GM06990 (cell line): ENCODE results near the gene CBX3.
"Not testable (repeated sequence)": the region's sequence is repeated elsewhere in the genome, so short reads cannot be mapped to it uniquely, and the experiment has no call there.

Experiments used
- DNase-seq: peaks from one replicate; pipeline ENCODE4 v3.0.0-alpha.2; 2011; ENCODE audit not compliant: insufficient read length; ENCODE audit errors: extremely low read depth
- H3K27me3 ChIP-seq: replicated peaks from 2 replicates; pipeline ENCODE4 v1.6.0; 2011; ENCODE audit warnings: low read length; ENCODE audit not compliant: control insufficient read depth, insufficient read depth
- H3K36me3 ChIP-seq: 2 replicates; pipeline ENCODE4 v1.5.1; 2011; ENCODE audit warnings: low read length; ENCODE audit not compliant: control insufficient read depth, insufficient read depth
- H3K4me3 ChIP-seq: replicated peaks from 2 replicates; pipeline ENCODE4 v1.5.1; 2011; ENCODE audit warnings: low read depth, mild to moderate bottlenecking, control low read depth, low read length
- CTCF ChIP-seq: IDR thresholded peaks from 2 replicates; pipeline ENCODE4 v1.5.1; 2011; ENCODE audit warnings: low read length, control low read depth, mild to moderate bottlenecking, inconsistent platforms; ENCODE audit not compliant: insufficient read depth, poor library complexity, severe bottlenecking

Gene CBX3

GRCh38 chr7:26182283-26182682 lies 19.3 kb upstream of the CBX3 start:
- no peak for DNase-seq
- H3K36me3 ChIP-seq: peaks cover 3% of the 10 kb centered on the region

GRCh38 chr7:26182706-26183105 lies 18.8 kb upstream of the CBX3 start:
- no peaks in the 10 kb centered on the region for H3K27me3 ChIP-seq
- TF ChIP-seq CTCF: no peak
- DNase-seq: no peak
- H3K36me3 ChIP-seq: peaks cover 3% of the 10 kb centered on the region
- H3K4me3 ChIP-seq: no peak overlapping the region

More at GRCh38 chr7:26182283-26182682, 19.3 kb upstream of the CBX3 start:
- no peak for TF ChIP-seq CTCF
- Histone ChIP-seq H3K27me3 (no peaks in the 10 kb centered on the region), H3K4me3 (no peak overlapping the region)

- Histone ChIP-seq H3K36me3 (no peaks in the 10 kb centered on the region; the same call in 1 of the 2 replicates), H3K4me3 (no peak overlapping the region), H3K27me3 (no peaks in the 10 kb centered on the region)
- TF ChIP-seq CTCF: no peak
- DNase-seq: no peak
Measured at GRCh38 chr7:26183545-26184280, 17.8 kb upstream of the CBX3 start.

GRCh38 chr7:26184281-26185101 lies 17.1 kb upstream of the CBX3 start:
- H3K27me3 ChIP-seq, H3K36me3 ChIP-seq, DNase-seq, H3K4me3 ChIP-seq: not testable (repeated sequence)

- no peaks in the 10 kb centered on the region for H3K27me3 ChIP-seq
- H3K4me3 ChIP-seq: no peak overlapping the region
- no peak for TF ChIP-seq CTCF
- DNase-seq: no peak
- H3K36me3 ChIP-seq: peaks cover 1% of the 10 kb centered on the region; the same call in 1 of the 2 replicates
Measured at GRCh38 chr7:26185131-26185843, 16.3 kb upstream of the CBX3 start.

- Histone ChIP-seq H3K36me3 (peaks cover 5% of the 10 kb centered on the region; the same call in 1 of the 2 replicates), H3K27me3 (no peaks in the 10 kb centered on the region), H3K4me3 (no peak overlapping the region)
- no peak for TF ChIP-seq CTCF
- no peak for DNase-seq
Measured at GRCh38 chr7:26185844-26186180, 15.7 kb upstream of the CBX3 start.
